ENCODE results near the gene TBC1D3B.
"Not testable (repeated sequence)": the region's sequence is repeated elsewhere in the genome, so short reads cannot be mapped to it uniquely, and the experiment has no call there.

The TBC1D3B gene

DNA sequence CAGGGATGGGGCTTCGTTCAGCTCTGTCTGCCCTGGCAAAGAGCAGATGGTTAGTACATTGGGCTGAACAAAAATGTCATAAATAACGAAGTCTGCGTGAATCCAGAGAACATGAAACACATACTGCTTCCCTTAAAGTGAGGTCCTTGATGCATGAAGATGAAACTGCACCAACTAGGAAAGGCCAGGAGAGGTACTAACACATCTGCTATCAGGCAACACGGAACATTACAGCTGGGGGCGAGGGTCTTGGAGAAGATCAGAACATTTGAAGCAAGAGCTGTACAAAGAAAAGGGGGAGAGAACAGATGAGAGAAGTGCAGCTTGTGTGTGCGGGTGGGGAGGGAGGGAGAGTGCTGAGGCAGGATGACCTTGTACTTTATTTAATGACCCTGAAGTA, 30.9 kb upstream of the TBC1D3B start:
- peaks cover 42% of the 10 kb centered on the region for H3K4me1 Mint-ChIP-seq
- peaks cover 29% of the 10 kb centered on the region for H3K27me3 Mint-ChIP-seq
- not testable (repeated sequence) for H3K4me3 Mint-ChIP-seq; H3K36me3 Mint-ChIP-seq; H3K27ac Mint-ChIP-seq; ATAC-seq (ENCODE audit: low read depth); H3K9me3 Mint-ChIP-seq
- peak in 1 of 2 donors; percentile 6 for DNase-seq (ENCODE audit: low spot score in 2 of 2)

- not testable (repeated sequence) for H3K27ac Mint-ChIP-seq; H3K9me3 Mint-ChIP-seq; DNase-seq (ENCODE audit: low spot score in 2 of 2); H3K4me3 Mint-ChIP-seq; ATAC-seq (ENCODE audit: low read depth); H3K36me3 Mint-ChIP-seq
- peaks cover 33% of the 10 kb centered on the region for H3K27me3 Mint-ChIP-seq
- peaks cover 42% of the 10 kb centered on the region for H3K4me1 Mint-ChIP-seq
These were observed 30.0 kb upstream of the TBC1D3B start for GRCh38 chr17:36206486-36206821.

DNA sequence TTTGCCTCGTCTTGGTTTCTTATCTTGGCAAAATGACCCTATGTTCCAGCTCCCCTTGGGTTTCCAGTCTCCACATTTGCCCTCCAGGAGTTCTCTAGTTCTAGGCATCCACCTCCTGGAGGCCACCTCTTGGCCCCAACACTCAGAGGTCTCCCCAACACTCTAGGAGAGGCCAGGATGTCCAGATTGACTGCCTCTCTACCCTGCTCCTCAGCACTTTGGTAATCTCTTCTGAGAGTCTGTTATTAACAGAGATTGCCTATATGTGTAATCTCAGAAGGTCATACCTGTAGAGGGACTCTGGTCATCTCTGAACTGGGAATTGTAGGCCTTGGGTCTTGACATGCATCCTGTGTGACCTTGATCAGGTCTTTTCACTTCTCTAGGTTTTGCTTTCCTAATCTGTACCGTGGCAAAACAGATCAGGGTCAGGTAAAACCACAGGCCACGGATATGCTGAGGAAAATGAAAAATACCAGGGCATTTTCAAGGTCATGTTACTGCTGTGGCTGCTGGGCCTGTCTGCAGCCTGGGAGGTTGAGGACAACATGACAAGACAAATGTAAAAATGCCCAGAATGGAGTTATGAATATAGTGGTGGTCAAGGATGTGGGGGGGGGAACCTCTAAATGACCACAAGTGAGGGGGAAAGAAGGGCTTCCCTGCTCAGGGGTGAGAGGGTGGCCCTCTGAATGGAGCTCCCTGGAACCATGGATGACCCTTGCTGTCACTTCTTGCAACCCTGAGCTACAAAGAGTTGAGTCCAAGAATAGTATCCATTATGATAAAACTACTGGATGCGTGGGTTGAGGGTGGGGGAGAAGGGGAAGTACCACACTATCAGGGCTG, 29.4 kb upstream of the TBC1D3B start:
- Mint-ChIP-seq H3K4me1 (peaks cover 38% of the 10 kb centered on the region), H3K9me3 (peaks cover 1% of the 10 kb centered on the region), H3K27me3 (peaks cover 33% of the 10 kb centered on the region), H3K27ac (no peak overlapping the region), H3K36me3 (no peaks in the 10 kb centered on the region), H3K4me3 (no peak overlapping the region)
- ATAC-seq (ENCODE audit: low read depth): no peak
- peak in 1 of 2 donors; percentile 8 for DNase-seq (ENCODE audit: low spot score in 2 of 2)

DNA sequence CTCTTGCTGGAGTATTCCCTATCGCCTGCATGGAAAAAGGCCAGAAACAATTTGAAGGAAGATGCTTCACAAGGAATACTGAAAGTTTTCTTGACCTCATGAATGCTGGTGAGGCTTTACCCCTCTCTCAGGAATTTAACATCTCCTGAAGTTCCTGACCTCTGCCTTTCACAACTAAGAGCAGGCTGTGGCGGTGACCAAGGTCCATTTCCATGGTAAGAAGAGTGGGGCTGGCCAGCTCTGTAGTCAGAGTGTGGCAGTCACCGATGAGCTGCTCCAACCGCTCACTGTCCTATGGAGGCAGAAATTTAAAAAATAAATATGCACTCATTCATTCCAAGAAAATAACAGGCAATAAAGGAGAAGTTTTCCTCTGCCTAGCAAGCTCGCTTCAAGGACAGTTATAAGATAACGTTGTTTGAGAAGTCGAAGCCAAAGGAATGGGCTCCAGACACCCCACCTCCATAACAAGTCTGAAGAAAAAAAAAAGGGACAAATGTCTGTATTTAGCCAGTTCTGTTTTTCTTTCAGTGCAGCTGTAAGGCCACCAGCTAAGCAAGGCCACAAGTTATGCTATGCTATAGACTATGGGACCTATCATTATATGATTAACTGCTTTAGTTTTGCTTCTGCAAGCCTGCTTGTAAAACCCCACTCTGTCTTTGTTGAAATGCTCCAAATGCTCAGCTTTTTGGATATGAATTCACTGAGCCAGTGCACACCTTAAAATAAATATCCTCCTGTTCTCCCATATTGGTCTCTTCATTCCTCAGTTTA, 28.5 kb upstream of the TBC1D3B start:
- ATAC-seq (ENCODE audit: low read depth) (no peak), DNase-seq (ENCODE audit: low spot score in 2 of 2) (peak in 1 of 2 donors; percentile 2)
- peaks cover 29% of the 10 kb centered on the region for H3K4me1 Mint-ChIP-seq

GRCh38 chr17:36203335-36203734, 26.9 kb upstream of the TBC1D3B start:
- H3K36me3 Mint-ChIP-seq: no peaks in the 10 kb centered on the region
- H3K27ac Mint-ChIP-seq: no peak overlapping the region
- ATAC-seq (ENCODE audit: low read depth) (no peak), DNase-seq (ENCODE audit: low spot score in 2 of 2) (peak in 1 of 2 donors; percentile 5)
- H3K4me1 Mint-ChIP-seq: peaks cover 28% of the 10 kb centered on the region
- no peak overlapping the region for H3K4me3 Mint-ChIP-seq
- H3K9me3 Mint-ChIP-seq: no peaks in the 10 kb centered on the region
- H3K27me3 Mint-ChIP-seq: peaks cover 41% of the 10 kb centered on the region

More for the DNA sequence above, 28.5 kb upstream of the TBC1D3B start:
- peaks cover under 1% of the 10 kb centered on the region for H3K9me3 Mint-ChIP-seq
- no peak overlapping the region for H3K27ac Mint-ChIP-seq
- H3K36me3 Mint-ChIP-seq: no peaks in the 10 kb centered on the region
- peaks cover 35% of the 10 kb centered on the region for H3K27me3 Mint-ChIP-seq
- no peak overlapping the region for H3K4me3 Mint-ChIP-seq

GRCh38 chr17:36201506-36201905, 25.1 kb upstream of the TBC1D3B start:
- H3K27ac Mint-ChIP-seq; H3K9me3 Mint-ChIP-seq; H3K4me3 Mint-ChIP-seq; H3K36me3 Mint-ChIP-seq; ATAC-seq (ENCODE audit: low read depth); DNase-seq (ENCODE audit: low spot score in 2 of 2): not testable (repeated sequence)
- peaks cover 27% of the 10 kb centered on the region for H3K4me1 Mint-ChIP-seq
- peaks cover 35% of the 10 kb centered on the region for H3K27me3 Mint-ChIP-seq

GRCh38 chr17:36201102-36201501, 24.7 kb upstream of the TBC1D3B start:
- peaks cover 31% of the 10 kb centered on the region for H3K27me3 Mint-ChIP-seq
- H3K4me1 Mint-ChIP-seq: peaks cover 27% of the 10 kb centered on the region
- DNase-seq (ENCODE audit: low spot score in 2 of 2); H3K27ac Mint-ChIP-seq; H3K4me3 Mint-ChIP-seq; H3K9me3 Mint-ChIP-seq; H3K36me3 Mint-ChIP-seq; ATAC-seq (ENCODE audit: low read depth): not testable (repeated sequence)

GRCh38 chr17:36198831-36199465, 22.5 kb upstream of the TBC1D3B start:
- no peak overlapping the region for H3K27ac Mint-ChIP-seq
- H3K9me3 Mint-ChIP-seq: no peaks in the 10 kb centered on the region
- H3K4me3 Mint-ChIP-seq: no peak overlapping the region
- no peaks in the 10 kb centered on the region for H3K36me3 Mint-ChIP-seq
- ATAC-seq (ENCODE audit: low read depth) (peak; percentile 13), DNase-seq (ENCODE audit: low spot score in 2 of 2) (peak in 1 of 2 donors; percentile 9)
- peaks cover 30% of the 10 kb centered on the region for H3K27me3 Mint-ChIP-seq
- peaks cover 24% of the 10 kb centered on the region for H3K4me1 Mint-ChIP-seq

DNA sequence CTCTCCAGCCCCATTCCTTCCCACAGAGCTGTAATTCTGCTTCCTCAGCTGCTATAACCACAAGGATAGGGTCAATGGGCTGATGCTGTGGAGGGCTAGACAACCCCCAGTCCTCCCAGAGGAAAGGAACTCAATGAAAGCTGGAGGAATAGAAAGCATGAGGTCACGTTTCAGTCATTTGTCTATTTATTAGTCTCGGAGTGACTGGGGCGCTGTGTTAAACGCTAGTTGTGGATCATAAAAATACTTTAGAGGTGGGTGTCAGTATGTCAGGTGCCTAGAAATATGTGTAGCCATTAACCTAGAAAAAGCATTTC, 20.9 kb upstream of the TBC1D3B start:
- no peak for DNase-seq (ENCODE audit: low spot score in 2 of 2)
- H3K9me3 Mint-ChIP-seq: no peaks in the 10 kb centered on the region
- peaks cover 27% of the 10 kb centered on the region for H3K27me3 Mint-ChIP-seq
- H3K4me3 Mint-ChIP-seq: no peak overlapping the region
- no peak overlapping the region for H3K27ac Mint-ChIP-seq
- peaks cover 17% of the 10 kb centered on the region for H3K4me1 Mint-ChIP-seq
- no peak for ATAC-seq (ENCODE audit: low read depth)
- no peaks in the 10 kb centered on the region for H3K36me3 Mint-ChIP-seq

DNA sequence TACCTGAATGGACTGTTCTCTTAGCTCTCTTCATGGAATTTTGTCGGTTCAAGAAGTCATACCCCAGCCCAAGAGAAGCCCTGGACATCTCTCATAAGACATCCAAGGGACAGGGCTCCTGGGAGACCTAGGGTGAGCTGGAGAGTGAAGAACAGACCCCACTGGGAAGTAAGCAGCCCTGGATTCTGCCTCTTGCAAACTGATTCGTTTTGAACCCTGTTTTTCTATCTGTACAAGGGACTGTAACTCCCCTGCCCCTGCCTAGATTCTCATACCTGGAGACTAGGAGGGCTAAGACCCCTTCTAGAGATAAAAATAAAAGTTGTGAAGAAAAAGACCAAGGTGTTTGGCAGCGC, 19.7 kb upstream of the TBC1D3B start:
- Mint-ChIP-seq H3K9me3 (no peaks in the 10 kb centered on the region), H3K27me3 (peaks cover 25% of the 10 kb centered on the region), H3K27ac (no peak overlapping the region), H3K4me1 (peaks cover 12% of the 10 kb centered on the region), H3K36me3 (no peaks in the 10 kb centered on the region), H3K4me3 (peak overlapping the region; percentile 65)
- peak in 1 of 2 donors; percentile 8 for DNase-seq (ENCODE audit: low spot score in 2 of 2)
- ATAC-seq (ENCODE audit: low read depth): no peak

- no peak overlapping the region for H3K4me3 Mint-ChIP-seq
- peaks cover 25% of the 10 kb centered on the region for H3K27me3 Mint-ChIP-seq
- H3K36me3 Mint-ChIP-seq: no peaks in the 10 kb centered on the region
- no peak for ATAC-seq (ENCODE audit: low read depth)
- no peak overlapping the region for H3K27ac Mint-ChIP-seq
- DNase-seq (ENCODE audit: low spot score in 2 of 2): no peak
- peaks cover 12% of the 10 kb centered on the region for H3K4me1 Mint-ChIP-seq
- H3K9me3 Mint-ChIP-seq: no peaks in the 10 kb centered on the region
These were observed 19.1 kb upstream of the TBC1D3B start for GRCh38 chr17:36195434-36196130.

- ATAC-seq (ENCODE audit: low read depth); H3K36me3 Mint-ChIP-seq; DNase-seq (ENCODE audit: low spot score in 2 of 2); H3K4me3 Mint-ChIP-seq; H3K27ac Mint-ChIP-seq; H3K9me3 Mint-ChIP-seq: not testable (repeated sequence)
- H3K27me3 Mint-ChIP-seq: peaks cover 23% of the 10 kb centered on the region
- H3K4me1 Mint-ChIP-seq: peaks cover 13% of the 10 kb centered on the region
These were observed 18.5 kb upstream of the TBC1D3B start for GRCh38 chr17:36194832-36195433.

- not testable (repeated sequence) for H3K9me3 Mint-ChIP-seq; H3K4me3 Mint-ChIP-seq; ATAC-seq (ENCODE audit: low read depth); DNase-seq (ENCODE audit: low spot score in 2 of 2); H3K27ac Mint-ChIP-seq; H3K36me3 Mint-ChIP-seq
- H3K27me3 Mint-ChIP-seq: peaks cover 24% of the 10 kb centered on the region
- peaks cover 14% of the 10 kb centered on the region for H3K4me1 Mint-ChIP-seq
These were observed 17.9 kb upstream of the TBC1D3B start for GRCh38 chr17:36194147-36194831.
